Vagina (tissue), 2 donors: ENCODE data around the gene MTCL3.

Experiments used
- CTCF ChIP-seq, 3 experiments: fragments of 450-650 bp in 2 of 3; fragments of 200-600 bp in 1 of 3; sonication (generic) in 1 of 3; IDR thresholded peaks; one replicate each; pipeline ENCODE4 v1.5.1; 2017 to 2019; ENCODE audit warnings: antibody characterized with exemption in 3 of 3, mild to moderate bottlenecking in 2 of 3, moderate library complexity in 2 of 3
- POLR2A ChIP-seq, 2 donors: fragments of 450-650 bp; IDR thresholded peaks; one replicate each; pipeline ENCODE4 v1.6.1; 2017; ENCODE audit warnings: antibody characterized with exemption in 2 of 2, mild to moderate bottlenecking in 2 of 2, moderate library complexity in 2 of 2
- POLR2AphosphoS5 ChIP-seq, 2 donors: sonication (generic); formaldehyde crosslinking; IDR thresholded peaks; one replicate each; pipeline ENCODE4 v1.9.0; 2017; ENCODE audit warnings: antibody characterized with exemption in 2 of 2, mild to moderate bottlenecking in 2 of 2, low read depth in 1 of 2; ENCODE audit not compliant: insufficient read depth in 1 of 2

- TF ChIP-seq CTCF (IDR thresholded peaks at IDR 0.05) (no peak), POLR2A (IDR thresholded peaks at IDR 0.05) (no peak), POLR2AphosphoS5 (IDR thresholded peaks at IDR 0.05; ENCODE audit: insufficient read depth in 1 of 2, low read depth in 1 of 2) (no peak)
Observed at GRCh38 chr6:127547904-127548649, 28.9 kb upstream of the MTCL3 start.
